Renal cortex interstitium (tissue), 11 donors: ENCODE data around the gene SLC1A7. TPM values are rescaled to one million over a fixed set of nuclear protein-coding genes. Genes with fewer than 3 reads are reported as not detected.

Experiments
- DNase-seq, 11 donors: peaks; one replicate each; pipeline ENCODE4 v3.0.0-alpha.2; 2013; ENCODE audit warnings: low read depth in 9 of 11, low spot score in 4 of 11; ENCODE audit errors: extremely low read depth in 1 of 11
- polyA plus RNA-seq, 3 donors: library from polyadenylated mRNA; unstranded; fragments of 120-200 nt; gene quantifications; one replicate each; pipeline ENCODE4 v1.2.1, GENCODE V29; 2013; ENCODE audit not compliant: insufficient read length in 3 of 3

SLC1A7 gene
- polyA plus RNA-seq, 3 donors, result 0.10 to 0.27 TPM; not detected in 1

DNA sequence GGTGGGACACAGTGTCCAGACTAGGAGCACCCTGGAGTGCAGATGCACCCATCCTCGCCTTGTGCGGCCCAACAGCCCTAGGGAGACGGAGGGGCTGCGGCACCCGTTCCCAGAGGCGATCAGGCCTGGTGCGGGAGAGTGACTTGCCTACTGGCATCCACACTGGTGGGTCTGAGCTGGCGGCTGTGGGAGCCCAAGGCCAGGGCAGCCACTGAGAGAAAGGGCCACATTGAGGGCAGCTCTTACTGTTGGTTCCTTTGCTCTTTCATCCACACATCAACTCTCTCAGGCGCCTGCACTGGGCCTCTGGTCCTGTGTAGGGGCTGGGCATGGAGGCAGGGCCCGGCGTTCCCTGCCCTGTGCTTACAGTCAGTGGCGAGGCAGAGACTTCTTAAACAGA is 71.8 kb downstream of the SLC1A7 start:
- no peak for DNase-seq

DNA sequence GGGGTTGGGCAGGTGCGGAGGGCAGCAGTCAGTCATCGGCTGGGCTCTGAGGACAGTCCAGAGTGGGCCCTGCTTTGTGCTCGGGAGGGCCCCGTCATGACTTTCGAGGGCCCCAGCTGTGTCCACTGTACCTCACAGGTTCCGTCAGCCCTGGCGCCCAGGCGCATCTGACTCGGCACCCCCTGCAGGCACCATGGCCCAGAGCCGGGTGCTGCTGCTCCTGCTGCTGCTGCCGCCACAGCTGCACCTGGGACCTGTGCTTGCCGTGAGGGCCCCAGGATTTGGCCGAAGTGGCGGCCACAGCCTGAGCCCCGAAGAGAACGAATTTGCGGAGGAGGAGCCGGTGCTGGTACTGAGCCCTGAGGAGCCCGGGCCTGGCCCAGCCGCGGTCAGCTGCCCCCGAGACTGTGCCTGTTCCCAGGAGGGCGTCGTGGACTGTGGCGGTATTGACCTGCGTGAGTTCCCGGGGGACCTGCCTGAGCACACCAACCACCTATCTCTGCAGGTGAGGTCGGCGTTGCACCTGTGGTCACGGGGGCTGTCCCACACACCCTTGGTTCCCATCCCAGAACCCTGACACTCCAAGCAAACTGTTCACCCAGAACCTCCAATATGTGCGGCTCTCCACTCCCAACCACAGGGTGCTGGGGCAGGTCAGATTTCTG is 72.6 kb downstream of the SLC1A7 start:
- no peak for DNase-seq

- DNase-seq, result no peak
These were observed 73.2 kb downstream of the SLC1A7 start for GRCh38 chr1:53069265-53069662.

DNA sequence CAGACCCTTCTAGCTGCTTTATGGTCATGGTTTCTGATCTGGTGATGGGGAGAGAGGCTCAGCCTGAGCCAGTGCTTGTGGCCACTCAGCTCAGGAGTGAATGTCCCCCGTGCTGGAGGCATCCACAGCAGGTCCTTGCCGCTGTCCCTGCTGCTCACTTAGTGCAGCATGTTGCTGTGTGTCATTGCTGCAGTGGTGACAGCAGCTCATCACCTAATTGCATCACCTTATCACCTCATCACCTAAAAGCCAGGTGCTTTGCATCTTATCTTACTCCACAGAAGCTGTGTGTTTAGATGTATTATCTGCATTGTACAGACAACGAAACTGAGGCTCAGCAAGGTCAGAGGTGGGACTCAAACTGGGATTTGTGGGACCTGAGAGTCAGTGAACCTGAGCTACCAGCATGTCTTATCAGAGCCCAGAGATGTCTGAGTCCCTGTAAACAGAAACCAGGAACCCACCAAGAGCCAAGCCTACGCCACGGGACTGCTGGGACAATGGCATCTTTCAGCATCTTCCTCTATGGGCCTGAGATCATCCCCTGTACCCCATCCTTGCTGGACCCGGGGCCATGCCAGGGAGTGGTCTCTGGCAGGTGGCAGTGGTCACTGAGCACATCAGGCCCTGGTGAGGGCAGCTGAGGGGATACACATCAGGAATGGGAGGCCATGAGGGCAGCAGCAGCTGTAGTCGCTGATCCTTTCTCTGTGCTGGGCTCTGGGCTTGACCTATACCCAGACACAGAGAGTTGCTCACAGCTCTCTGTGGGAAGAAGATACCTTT is 73.9 kb downstream of the SLC1A7 start:
- no peak for DNase-seq

DNA sequence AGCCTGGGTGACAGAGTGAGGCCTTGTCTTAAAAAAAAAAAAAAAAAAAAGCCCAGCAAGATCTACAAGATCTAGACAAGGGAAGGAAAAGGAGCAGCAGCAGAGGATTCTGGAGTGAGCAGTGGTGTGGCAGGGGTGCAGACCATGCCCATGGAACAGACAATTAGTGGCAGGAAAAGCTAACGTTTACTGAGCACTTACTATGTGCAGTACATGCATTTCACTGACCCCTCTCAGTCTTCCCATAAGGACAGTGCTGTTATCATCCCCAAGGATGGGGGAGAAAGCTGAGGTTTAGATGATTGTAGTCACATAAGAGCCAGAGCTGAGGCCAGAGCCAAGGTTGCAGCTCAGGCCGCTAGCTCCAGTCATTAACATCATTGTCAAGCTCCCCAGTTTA is 74.6 kb downstream of the SLC1A7 start:
- no peak for DNase-seq

DNA sequence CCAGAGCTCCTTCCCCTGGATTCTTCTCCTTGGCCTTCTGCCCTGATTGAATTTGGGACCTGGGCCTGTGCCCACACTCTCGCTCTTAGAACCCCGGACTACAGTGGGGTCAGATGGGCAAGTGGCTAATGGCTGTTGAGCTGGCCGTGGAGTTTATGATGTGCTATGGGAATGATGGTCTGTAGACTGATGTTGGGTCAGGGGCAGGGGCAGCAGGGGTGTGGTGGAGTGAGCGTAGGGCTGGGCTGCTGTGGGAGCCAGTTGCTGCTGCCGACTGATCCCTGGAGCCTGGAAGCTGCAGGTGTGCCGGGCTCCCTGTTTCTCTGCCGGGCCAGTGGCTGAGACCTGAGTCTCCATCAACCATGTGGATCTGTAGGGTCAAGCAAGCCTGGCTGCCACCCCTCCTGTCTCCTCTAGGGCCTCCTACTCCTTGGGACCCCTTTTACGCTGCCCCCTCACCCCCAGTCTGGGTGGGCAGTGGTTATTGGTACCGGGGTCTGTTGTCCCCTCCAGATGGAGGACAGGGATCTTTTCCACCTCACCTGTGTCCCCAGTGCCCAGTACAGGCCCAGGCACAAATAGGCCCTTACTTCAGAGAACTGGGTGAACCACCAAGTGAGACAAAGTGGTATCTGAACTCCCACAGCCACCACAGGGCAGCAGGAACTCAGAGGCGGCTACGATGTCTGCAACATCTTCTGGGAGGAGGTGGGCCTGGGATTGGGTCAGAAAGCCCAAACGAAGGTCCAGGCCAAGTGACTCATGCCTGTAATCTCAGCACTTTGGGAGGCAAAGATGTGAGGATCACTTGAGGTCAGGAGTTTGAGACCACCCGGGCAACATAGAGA is 75.3 kb downstream of the SLC1A7 start:
- DNase-seq, result no peak

GRCh38 chr1:53066488-53066887 is 76.0 kb downstream of the SLC1A7 start:
- no peak for DNase-seq

- DNase-seq, result no peak
These were observed 77.0 kb downstream of the SLC1A7 start for GRCh38 chr1:53065391-53065790.

DNA sequence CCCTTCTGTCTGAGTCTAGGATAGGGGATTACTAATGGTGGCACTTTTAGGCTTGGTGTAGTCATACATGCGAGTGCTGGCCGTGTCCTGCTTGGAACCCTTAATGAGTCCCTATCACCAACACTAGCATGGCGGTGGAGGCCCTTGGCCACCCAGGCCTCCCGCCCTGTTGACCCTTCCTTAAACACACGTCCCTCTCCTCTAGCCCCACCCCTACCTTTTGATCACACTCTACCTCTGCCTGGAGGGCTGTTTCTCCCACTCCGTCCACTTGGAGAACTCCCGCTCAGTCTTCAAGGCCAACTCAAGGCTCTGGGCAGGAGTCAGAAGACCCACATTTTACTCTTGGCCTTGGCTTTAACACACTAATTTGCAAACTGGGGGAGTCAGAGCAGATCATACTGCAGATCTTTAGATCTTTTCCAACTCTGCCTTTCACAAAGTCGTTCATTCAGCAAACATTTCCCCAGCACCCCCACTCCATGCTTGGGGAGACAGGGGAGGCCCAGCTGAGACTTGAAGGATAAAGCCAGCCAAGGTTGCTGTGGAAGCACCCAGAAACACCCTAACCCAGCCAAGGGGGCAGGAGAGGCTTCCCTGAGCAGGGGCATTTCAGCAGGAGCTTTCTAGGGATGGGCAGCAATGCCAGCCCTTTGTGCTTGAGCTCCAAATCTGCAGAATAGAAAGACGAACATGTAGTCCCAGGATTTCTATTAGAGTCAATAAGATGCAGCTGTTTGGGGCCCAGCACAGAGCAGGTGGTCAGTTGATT is 78.5 kb downstream of the SLC1A7 start:
- no peak for DNase-seq

- DNase-seq, result peak in 1 of 11 donors; percentile 16
These were observed 79.5 kb downstream of the SLC1A7 start for GRCh38 chr1:53062708-53063591.

DNA sequence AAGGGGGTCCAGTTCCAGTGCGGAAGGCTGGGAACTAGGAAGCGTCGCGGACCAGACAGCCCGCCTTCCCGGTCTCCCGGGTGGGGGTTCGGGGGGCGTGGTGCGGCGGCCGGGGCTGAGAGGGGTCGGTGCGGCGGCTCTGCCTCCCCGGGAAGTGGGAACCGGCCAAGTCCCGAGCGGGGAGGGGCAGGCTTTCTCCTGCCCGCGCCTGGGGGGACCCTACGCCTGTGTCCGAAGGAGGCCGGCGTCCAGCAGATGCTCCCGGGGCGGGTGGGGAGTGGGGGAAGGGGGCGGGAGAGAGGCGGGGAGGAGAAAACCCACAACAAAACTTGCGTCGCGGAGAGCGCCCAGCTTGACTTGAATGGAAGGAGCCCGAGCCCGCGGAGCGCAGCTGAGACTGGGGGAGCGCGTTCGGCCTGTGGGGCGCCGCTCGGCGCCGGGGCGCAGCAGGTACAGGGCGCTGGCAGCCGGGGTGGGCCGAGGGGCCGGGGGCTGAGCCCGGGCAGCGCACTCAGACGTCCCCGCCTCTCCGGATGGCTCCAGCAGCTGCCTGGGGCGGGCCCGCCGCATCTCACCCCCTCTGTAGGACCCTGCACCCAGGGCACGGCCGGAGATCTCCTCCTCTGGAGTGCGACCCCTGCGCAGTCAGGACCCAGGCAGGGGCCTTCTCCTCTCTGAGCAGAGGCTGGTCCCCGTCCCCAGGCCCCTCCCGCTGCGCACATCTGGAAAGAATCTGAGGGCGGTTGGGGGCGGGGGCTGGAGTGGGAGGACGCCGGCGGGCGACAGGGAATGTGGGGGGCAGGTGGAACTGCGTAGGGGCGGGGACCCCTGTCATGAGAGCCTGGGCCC is 80.4 kb downstream of the SLC1A7 start, which contains the start of gene PODN:
PODN (plus strand) TSS at position 355 of the 849 bp plus-strand sequence. CDS start 7,643 bp downstream, outside the sequence.
- peak in 1 of 11 donors; percentile 22 for DNase-seq

DNA sequence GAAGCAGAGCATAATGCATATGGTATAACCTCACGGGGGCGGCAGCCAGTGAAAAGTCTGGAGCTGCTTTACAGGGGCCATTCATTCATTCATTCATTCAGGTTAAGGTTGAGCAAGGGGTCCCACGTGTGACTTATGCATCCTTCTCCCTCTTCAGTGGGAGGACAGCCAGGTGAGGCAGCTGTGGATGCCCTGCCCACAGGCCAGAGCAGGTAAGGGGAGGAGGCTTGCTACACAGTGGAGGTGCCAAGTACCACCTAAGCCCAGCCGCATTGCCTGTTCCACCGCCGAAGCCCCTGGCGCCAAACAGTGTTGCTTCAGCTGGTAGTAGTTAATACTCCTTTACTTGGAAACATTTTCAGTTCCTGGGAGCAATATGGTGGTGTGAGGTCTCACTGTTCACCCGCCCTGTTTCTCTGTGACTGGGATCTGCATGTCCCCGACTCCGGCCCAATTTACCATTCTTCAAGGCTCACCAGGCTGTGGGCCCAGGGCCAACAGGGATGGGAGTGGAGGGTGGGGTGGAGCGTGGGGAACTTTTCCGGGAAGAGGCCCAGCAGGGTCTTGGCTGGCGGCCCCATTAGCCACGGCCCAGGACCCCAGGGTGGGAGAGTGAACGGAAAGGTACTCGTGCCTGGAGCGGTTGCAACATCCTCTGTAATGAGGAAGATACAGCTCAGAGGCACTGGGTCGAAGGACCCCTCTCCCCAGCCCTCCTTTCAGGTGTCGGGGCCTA is 81.1 kb downstream of the SLC1A7 start:
- DNase-seq, result peak in 1 of 11 donors; percentile 11

DNA sequence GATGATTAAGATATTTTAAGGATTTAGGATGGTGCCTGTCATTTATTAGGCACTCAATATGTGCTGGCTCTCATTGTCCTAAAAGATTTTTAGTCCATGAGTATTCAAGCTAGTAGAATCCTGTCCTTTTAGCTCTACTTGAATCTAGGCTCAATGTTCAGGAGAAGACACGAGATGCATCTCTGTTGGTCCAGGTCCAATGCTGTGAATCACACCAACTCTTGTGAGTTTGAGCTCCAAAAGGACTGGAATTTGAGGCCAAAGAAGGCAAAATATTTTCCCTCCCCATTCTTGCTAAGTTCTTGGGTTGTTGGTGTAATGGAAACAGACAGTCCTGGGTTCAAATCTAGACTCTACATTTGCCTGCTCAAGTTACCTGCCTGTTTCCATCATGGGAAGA is 81.9 kb downstream of the SLC1A7 start:
- no peak for DNase-seq

DNA sequence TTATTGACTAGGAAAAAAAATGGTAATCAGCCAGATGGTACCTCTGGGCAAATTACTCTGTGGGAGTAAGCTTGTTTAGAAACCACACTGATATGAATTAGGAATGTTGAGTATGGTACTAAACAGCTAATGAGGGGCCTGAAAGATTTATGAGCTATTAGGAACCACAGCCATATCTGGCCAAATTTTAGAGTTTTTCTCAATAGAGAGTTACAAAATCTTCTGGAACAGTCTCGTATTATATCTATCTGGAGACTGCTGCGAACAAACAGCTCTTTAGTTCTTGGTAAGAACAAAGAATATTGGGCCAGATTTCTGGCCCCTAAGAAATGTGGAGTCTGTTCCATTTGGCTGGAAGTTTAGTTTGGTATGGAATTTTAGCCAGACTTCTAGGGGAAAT is 85.3 kb downstream of the SLC1A7 start:
- DNase-seq, result no peak

DNA sequence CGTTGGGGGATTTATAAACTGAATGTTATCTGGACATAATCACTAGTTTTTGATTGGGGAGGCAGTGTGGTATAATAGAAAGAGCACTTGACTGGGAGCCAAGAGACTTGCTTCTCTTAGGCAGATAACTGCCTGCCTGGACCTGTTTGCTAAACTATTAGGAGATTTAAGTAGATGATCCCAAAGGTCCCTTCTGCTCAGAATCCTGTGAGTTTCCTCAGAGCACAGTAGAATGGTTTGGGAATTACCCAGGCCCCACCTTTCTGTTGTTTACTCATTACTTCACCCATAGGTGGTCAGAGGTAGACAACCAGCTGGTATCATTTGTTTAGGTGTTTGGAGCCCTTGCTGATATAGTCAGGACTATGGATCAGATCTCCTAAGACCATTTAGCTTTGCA is 90.8 kb downstream of the SLC1A7 start:
- DNase-seq, result no peak

- no peak for DNase-seq
These were observed 92.1 kb downstream of the SLC1A7 start for GRCh38 chr1:53050310-53050709.
